GM20000 (cell line): ENCODE data around the gene HAT1.
A peak's percentile ranks its signal among the peaks of the same experiment; 100 is the strongest.

Experiments used
- DNase-seq: peaks from one replicate; pipeline ENCODE4 v3.0.0; 2012; ENCODE audit warnings: low spot score
- TF ChIP-seq, protein P1 (sequence below): IDR thresholded peaks from 2 replicates; pipeline ENCODE4 v1.5.1; 2012; ENCODE audit warnings: mild to moderate bottlenecking, control low read depth; ENCODE audit errors: extremely low read depth, missing control alignments

The HAT1 gene

DNA sequence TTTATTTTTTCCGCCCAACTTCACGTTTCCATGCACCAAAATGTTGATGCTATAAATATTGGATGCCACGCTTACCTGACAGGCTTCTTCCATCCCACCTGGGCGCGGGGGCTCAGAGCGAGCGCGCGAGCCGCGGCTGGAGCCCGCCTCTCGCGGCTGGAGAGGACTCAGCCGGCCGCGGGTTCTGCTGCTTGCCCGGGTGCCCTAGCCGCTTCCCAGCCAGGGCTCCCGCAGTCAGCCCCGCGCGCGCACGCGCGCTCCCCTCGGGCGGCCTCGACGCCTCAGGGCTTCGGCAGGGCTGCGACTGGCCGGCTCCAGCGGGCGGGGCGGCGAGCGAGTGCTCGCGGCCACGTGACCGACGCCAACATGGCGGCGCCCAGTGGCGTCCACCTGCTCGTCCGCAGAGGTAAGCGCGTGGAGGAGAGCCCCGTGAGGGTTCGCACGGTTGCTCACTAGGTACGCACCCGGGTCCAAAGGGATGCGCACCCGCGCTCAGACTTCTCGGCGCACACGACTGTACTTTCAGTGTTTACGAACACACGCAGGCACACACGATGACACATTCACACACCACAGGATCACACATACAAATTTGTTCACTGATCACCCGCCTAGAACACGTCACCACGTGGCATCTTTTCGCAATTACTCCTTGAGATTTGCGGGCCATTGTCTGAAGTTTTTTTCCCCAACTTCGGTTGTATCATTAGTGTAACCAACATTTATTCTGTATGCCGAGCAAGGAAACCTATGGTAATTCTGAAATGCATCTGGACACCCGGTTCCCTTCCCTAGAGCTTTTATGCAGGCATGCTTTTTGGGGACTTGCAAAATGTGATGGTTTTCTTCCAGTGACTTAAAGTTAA, 77.6 kb downstream of the HAT1 start, which contains the start of gene METAP1D:
TSS of gene METAP1D (plus strand) at position 350 of the 866 bp plus-strand sequence. CDS start at position 367, 17 bp downstream.
- DNase-seq, result peak; percentile 97
- TF ChIP-seq, protein P1, sequence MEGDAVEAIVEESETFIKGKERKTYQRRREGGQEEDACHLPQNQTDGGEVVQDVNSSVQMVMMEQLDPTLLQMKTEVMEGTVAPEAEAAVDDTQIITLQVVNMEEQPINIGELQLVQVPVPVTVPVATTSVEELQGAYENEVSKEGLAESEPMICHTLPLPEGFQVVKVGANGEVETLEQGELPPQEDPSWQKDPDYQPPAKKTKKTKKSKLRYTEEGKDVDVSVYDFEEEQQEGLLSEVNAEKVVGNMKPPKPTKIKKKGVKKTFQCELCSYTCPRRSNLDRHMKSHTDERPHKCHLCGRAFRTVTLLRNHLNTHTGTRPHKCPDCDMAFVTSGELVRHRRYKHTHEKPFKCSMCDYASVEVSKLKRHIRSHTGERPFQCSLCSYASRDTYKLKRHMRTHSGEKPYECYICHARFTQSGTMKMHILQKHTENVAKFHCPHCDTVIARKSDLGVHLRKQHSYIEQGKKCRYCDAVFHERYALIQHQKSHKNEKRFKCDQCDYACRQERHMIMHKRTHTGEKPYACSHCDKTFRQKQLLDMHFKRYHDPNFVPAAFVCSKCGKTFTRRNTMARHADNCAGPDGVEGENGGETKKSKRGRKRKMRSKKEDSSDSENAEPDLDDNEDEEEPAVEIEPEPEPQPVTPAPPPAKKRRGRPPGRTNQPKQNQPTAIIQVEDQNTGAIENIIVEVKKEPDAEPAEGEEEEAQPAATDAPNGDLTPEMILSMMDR, result no peak

DNA sequence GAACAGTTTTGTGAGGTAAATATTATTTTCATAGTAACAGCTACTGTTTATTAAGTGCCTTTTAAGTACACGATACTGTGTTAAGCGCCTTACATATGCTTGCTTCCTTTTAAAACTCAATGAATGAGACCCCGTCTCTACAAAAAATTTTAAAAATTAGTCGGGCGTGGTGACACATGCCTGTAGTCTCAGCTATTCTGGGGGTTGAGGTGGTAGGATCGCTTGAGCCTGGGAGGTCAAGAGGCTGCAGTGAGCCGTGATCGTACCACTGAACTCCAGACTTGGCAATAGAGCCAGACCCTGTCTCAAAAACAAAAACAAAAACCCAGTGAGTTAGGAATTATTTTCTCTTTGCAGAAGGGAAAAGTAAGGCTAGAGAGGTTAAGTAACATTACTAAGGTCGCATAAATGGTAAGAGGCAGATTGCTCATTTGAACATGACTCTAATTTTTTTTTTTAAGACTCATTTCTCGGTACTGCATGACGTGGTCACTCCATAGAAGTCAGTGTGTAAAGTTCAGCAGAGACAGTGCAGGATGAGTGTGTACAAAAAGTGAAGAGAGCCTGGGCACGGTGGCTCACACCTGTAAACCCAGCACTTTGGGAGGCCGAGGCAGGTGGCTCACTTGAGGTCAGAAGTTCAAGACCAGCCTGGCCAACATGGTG, 78.6 kb downstream of the HAT1 start:
- DNase-seq, result no peak
- TF ChIP-seq, protein P1, result no peak

DNA sequence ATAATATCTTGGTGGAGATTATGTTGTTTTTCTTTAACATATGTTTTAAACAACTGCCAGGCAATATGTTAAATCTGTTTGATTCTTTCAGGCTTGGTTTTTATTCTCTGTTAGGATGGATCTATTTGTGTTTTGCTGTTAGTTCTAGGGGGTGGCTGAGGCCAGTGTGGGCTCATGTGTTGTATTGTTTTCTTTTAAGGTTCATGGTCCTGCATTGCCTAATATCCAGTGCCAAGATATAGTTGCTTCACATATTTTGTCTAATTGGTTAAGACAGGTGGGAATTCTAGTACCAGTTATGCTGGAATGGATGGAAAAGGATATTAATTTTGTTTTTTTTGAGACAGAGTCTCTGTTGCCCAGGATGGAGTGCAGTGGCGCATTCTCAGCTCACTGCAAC, 85.1 kb downstream of the HAT1 start:
- no peak for DNase-seq
- TF ChIP-seq, protein P1, result no peak

DNA sequence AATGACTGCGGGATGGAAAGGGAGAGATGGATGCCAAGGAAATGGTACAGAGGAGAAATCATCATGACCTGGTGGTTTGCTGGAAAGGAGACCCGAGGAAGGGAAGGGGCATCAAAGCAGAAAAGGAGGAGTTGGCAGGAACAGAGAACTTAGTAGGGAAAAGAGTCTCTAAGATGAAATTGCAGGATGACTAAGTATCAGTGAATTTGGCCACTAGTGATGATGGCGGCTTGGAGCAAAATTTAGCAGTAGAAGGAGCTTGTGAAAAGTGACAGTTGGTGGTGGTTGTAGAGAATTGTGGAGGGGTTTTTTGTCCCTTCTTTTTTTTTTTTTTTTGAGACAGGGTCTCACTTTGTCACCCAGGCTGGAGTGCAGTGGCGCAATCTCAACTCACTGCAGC, 87.6 kb downstream of the HAT1 start:
- no peak for DNase-seq
- TF ChIP-seq, protein P1, result no peak

- DNase-seq, result no peak
- TF ChIP-seq, protein P1, result no peak
These were observed 89.7 kb downstream of the HAT1 start for GRCh38 chr2:172011812-172012575.

GRCh38 chr2:172012677-172013391, 90.6 kb downstream of the HAT1 start:
- no peak for DNase-seq
- TF ChIP-seq, protein P1, result no peak
